Panc1 (cell line): ENCODE data around the gene VAC14. TPM values are rescaled to one million over a fixed set of nuclear protein-coding genes. Genes with fewer than 3 reads are reported as not detected.
A peak's percentile ranks its signal among the peaks of the same experiment; 100 is the strongest.

ENCODE experiments used
- ATAC-seq: fragments of 200-7000 bp; cut with Tn5 transposase; 2 replicates; pipeline ENCODE4 v1.9.1; 2020; ENCODE audit warnings: mild to moderate bottlenecking, moderate library complexity
- BruUV-seq: library from RNA; stranded (reverse); fragments of 400-500 nt; replicated peaks from 2 replicates; lab custom pipeline; 2021; lab: Mats Ljungman, UMichigan
- CTCF ChIA-PET: fragments of 300-600 bp; sonication (Branson Sonifier 250); formaldehyde crosslinking; loops from one replicate; lab custom pipeline; 2022; ENCODE audit warnings: antibody characterized with exemption; lab: Charles Lee
- POLR2A ChIA-PET: fragments of 300-600 bp; sonication (Branson Sonifier 250); formaldehyde crosslinking; loops from one replicate; lab custom pipeline; 2022; ENCODE audit warnings: antibody characterized with exemption; lab: Charles Lee
- DNase-seq: peaks from one replicate; pipeline ENCODE4 v3.0.0-alpha.2; 2010; ENCODE audit warnings: low read depth, low spot score
- H3K27ac ChIP-seq: 2 replicates; pipeline ENCODE4 v1.5.1; 2011; ENCODE audit warnings: mild to moderate bottlenecking, low read length, inconsistent platforms
- H3K27me3 ChIP-seq: fragments of 200-500 bp; sonication (Bioruptor generic); 2 replicates; pipeline ENCODE4 v1.6.0; 2014; ENCODE audit warnings: low read length, inconsistent platforms; ENCODE audit not compliant: control insufficient read depth, insufficient read depth
- H3K36me3 ChIP-seq: fragments of 200-500 bp; sonication (Bioruptor generic); 2 replicates; pipeline ENCODE4 v1.5.1; 2014; ENCODE audit warnings: inconsistent platforms, mild to moderate bottlenecking, low read length, moderate library complexity; ENCODE audit not compliant: control insufficient read depth, insufficient read depth
- H3K4me1 ChIP-seq: 2 replicates; pipeline ENCODE4 v1.5.1; 2011; ENCODE audit warnings: inconsistent platforms, mild to moderate bottlenecking, low read length, moderate library complexity; ENCODE audit not compliant: control insufficient read depth, insufficient read depth
- H3K4me3 ChIP-seq, 2 experiments: 2 replicates each; pipeline ENCODE4 v1.5.1; 2011 to 2012; ENCODE audit warnings: low read depth in 2 of 2, low read length in 2 of 2, mild to moderate bottlenecking in 2 of 2, inconsistent platforms in 1 of 2, moderate library complexity in 1 of 2
- H3K9me3 ChIP-seq: fragments of 200-500 bp; sonication (Bioruptor generic); 2 replicates; pipeline ENCODE4 v1.5.1; 2014; ENCODE audit warnings: low read depth, mild to moderate bottlenecking, inconsistent platforms, low read length, moderate library complexity; ENCODE audit not compliant: control insufficient read depth, insufficient read depth
- POLR2AphosphoS5 ChIP-seq: IDR thresholded peaks from 2 replicates; pipeline ENCODE4 v1.6.1; 2012; ENCODE audit warnings: mild to moderate bottlenecking, low read depth, low read length, moderate library complexity
- SIN3A ChIP-seq: IDR thresholded peaks from 2 replicates; pipeline ENCODE4 v1.6.1; 2012; ENCODE audit warnings: low read depth, mild to moderate bottlenecking, low read length, moderate library complexity, borderline replicate concordance; ENCODE audit not compliant: insufficient read depth
- TCF7L2 ChIP-seq: IDR thresholded peaks from 2 replicates; pipeline ENCODE4 v1.6.1; 2011; ENCODE audit warnings: mild to moderate bottlenecking, low read depth, low read length, inconsistent platforms
- in situ Hi-C: cut with HindIII; loops from 2 replicates; pipeline ENCODE4 v1.10.0; 2016; ENCODE audit warnings: low sequenced_read_pairs, low pct_unique_long_range_greater_than_20kb
- intact Hi-C: fragments of 100-400 bp; cut with micrococcal nuclease; formaldehyde crosslinking; loops from one replicate; pipeline ENCODE4 v1.10.0; 2022; ENCODE audit not compliant: unreplicated experiment
- total RNA-seq: library from RNA; stranded (reverse); gene quantifications from one replicate; pipeline ENCODE4 v1.2.1, GENCODE V29; 2021; ENCODE audit not compliant: unreplicated experiment
- TF ChIP-seq, protein P1 (sequence below): fragments of 450-650 bp; IDR thresholded peaks from 2 replicates; pipeline ENCODE4 v1.5.1; 2017; ENCODE audit warnings: mild to moderate bottlenecking
- TF ChIP-seq, protein P2 (sequence below), 2 experiments: IDR thresholded peaks; 2 replicates each; pipeline ENCODE4 v1.6.1; 2011 to 2012; ENCODE audit warnings: low read depth in 2 of 2, control low read depth in 1 of 2, low read length in 1 of 2, mild to moderate bottlenecking in 1 of 2, moderate library complexity in 1 of 2; ENCODE audit not compliant: insufficient read depth in 1 of 2

Gene VAC14
- total RNA-seq, 1 experiment from 2014 or later = 37.9 TPM

DNA sequence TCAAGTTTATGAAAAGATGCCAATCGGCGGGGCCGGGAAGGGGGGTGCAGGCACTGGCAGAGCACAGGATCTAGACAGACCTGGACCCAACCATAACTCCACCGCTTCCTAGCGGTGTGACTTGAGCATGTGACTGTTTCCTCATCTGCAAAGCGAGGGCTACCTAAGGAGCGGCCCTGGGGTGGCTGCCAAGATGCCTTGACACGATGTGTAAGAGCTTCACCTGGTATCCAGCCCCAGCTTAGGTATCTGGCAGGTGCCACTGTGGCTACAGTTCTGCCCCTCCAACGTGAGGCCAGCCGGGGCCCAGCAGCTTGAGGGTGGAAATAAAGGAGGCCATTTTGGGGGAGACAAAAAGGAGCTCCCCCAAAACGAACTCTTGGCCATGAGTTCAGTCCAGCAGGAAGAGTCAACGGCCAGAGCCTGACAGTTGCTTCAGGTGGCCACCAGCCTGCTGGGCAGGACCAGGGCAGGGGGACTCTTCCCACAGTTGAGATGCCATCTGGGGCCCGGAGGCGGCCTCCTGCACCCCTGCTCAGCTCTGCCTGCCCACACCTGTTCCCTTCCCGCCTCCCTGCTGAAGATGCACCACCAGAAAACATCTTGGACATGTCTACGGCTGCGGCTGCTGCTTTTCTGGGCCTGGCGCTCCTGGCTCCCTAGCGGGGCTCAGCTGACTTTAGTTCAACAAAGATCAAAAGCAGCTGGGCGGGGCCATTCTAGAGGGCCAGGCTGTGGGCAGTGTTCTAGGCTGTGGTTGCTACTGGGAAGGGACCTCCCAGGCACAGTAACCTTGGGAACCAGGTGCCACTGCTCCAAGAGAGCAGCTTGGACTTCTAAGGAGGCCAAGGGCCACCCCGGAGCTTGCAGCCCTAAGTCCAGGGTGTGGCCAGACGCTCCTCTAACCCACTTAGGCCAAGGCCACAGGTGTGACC lies 111.7 kb downstream of the VAC14 start:
- intact Hi-C loops = no loop called here
- H3K9me3 ChIP-seq = no peaks in the 10 kb centered on the region
- H3K4me1 ChIP-seq = peaks cover 44% of the 10 kb centered on the region
- no peak overlapping the region for H3K27ac ChIP-seq
- BruUV-seq = no TSS peak
- DNase-seq = no peak
- no peaks in the 10 kb centered on the region for H3K27me3 ChIP-seq
- TF ChIP-seq, protein P1, sequence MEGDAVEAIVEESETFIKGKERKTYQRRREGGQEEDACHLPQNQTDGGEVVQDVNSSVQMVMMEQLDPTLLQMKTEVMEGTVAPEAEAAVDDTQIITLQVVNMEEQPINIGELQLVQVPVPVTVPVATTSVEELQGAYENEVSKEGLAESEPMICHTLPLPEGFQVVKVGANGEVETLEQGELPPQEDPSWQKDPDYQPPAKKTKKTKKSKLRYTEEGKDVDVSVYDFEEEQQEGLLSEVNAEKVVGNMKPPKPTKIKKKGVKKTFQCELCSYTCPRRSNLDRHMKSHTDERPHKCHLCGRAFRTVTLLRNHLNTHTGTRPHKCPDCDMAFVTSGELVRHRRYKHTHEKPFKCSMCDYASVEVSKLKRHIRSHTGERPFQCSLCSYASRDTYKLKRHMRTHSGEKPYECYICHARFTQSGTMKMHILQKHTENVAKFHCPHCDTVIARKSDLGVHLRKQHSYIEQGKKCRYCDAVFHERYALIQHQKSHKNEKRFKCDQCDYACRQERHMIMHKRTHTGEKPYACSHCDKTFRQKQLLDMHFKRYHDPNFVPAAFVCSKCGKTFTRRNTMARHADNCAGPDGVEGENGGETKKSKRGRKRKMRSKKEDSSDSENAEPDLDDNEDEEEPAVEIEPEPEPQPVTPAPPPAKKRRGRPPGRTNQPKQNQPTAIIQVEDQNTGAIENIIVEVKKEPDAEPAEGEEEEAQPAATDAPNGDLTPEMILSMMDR = no peak
- TF ChIP-seq POLR2AphosphoS5 (no peak), TCF7L2 (no peak), SIN3A (no peak)
- TF ChIP-seq, protein P2, sequence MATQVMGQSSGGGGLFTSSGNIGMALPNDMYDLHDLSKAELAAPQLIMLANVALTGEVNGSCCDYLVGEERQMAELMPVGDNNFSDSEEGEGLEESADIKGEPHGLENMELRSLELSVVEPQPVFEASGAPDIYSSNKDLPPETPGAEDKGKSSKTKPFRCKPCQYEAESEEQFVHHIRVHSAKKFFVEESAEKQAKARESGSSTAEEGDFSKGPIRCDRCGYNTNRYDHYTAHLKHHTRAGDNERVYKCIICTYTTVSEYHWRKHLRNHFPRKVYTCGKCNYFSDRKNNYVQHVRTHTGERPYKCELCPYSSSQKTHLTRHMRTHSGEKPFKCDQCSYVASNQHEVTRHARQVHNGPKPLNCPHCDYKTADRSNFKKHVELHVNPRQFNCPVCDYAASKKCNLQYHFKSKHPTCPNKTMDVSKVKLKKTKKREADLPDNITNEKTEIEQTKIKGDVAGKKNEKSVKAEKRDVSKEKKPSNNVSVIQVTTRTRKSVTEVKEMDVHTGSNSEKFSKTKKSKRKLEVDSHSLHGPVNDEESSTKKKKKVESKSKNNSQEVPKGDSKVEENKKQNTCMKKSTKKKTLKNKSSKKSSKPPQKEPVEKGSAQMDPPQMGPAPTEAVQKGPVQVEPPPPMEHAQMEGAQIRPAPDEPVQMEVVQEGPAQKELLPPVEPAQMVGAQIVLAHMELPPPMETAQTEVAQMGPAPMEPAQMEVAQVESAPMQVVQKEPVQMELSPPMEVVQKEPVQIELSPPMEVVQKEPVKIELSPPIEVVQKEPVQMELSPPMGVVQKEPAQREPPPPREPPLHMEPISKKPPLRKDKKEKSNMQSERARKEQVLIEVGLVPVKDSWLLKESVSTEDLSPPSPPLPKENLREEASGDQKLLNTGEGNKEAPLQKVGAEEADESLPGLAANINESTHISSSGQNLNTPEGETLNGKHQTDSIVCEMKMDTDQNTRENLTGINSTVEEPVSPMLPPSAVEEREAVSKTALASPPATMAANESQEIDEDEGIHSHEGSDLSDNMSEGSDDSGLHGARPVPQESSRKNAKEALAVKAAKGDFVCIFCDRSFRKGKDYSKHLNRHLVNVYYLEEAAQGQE (IDR thresholded peaks at IDR 0.05; ENCODE audit: insufficient read depth in 1 of 2, low read depth in 2 of 2, low read length in 1 of 2) = no peak
- ChIA-PET POLR2A (no interaction called here), CTCF (no interaction called here)
- in situ Hi-C loops = no loop called here
- peaks cover 4% of the 10 kb centered on the region; the same call in 1 of the 2 replicates for H3K36me3 ChIP-seq
- no peak overlapping the region for H3K4me3 ChIP-seq
- ATAC-seq = no peak

DNA sequence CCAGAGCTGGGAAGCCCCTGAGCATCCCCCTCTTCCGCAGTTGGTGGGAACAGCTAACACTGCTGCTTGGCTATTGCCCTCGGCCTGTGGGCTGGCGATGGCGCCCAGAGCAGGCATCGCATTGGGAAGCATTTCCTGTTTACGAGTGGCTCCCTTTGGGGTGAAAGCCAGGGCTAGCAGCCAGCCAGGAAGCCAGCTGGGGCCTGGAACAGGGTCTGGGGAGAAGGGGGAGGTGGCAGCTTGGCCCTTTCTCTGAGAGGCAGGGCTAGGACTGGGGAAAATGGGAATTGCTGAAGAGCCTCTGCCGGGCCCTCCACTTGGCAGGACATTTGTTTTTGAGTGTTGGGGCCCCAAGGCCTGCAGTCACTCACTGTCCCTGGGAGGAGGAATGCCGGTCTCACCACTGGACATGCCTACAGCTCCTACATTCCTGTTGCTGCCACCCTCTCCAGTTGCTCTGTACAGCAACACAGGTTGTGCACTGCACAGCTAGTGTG lies 112.7 kb downstream of the VAC14 start:
- Histone ChIP-seq H3K36me3 (peaks cover 4% of the 10 kb centered on the region; the same call in 1 of the 2 replicates), H3K27ac (peak overlapping the region; percentile 34; the same call in 1 of the 2 replicates), H3K27me3 (no peaks in the 10 kb centered on the region), H3K4me1 (peaks cover 41% of the 10 kb centered on the region), H3K9me3 (no peaks in the 10 kb centered on the region), H3K4me3 (no peak overlapping the region)
- DNase-seq (no peak), ATAC-seq (no peak)
- CTCF ChIA-PET = no interaction called here
- intact Hi-C loops = no loop called here
- in situ Hi-C loops = no loop called here
- POLR2A ChIA-PET = interaction anchor here (0.6 kb wide), 1 partner anchor 309 kb away, joined by 4 read pairs; no protein-coding TSS in a partner anchor
- BruUV-seq = no TSS peak
- TF ChIP-seq, protein P2 (IDR thresholded peaks at IDR 0.05; ENCODE audit: insufficient read depth in 1 of 2, low read depth in 2 of 2, low read length in 1 of 2) = no peak
- TF ChIP-seq SIN3A (no peak), TCF7L2 (no peak), POLR2AphosphoS5 (no peak)
- TF ChIP-seq, protein P1 = no peak
